IMR-90 (cell line): Measurements from ENCODE around the gene PTEN. TPM values are rescaled to one million over a fixed set of nuclear protein-coding genes. Genes with fewer than 3 reads are reported as not detected.

Source experiments
- ATAC-seq: fragments of 200-7000 bp; cut with Tn5 transposase; 2 replicates; pipeline ENCODE4 v1.9.1; 2020; ENCODE audit warnings: low read depth, mild to moderate bottlenecking, moderate library complexity
- BruUV-seq: library from RNA; stranded (reverse); fragments of 400-500 nt; replicated peaks from 2 replicates; lab custom pipeline; 2021; lab: Mats Ljungman, UMichigan
- CTCF ChIA-PET: fragments of 300-600 bp; formaldehyde crosslinking; extraction: SDS; loops from one replicate; lab custom pipeline; 2021; ENCODE audit warnings: antibody characterized with exemption; lab: Yijun Ruan, JAX
- POLR2A ChIA-PET: fragments of 300-600 bp; sonication (Branson Sonifier 250); formaldehyde crosslinking; loops from one replicate; lab custom pipeline; 2022; ENCODE audit warnings: antibody characterized with exemption; ENCODE audit not compliant: unreplicated experiment; lab: Charles Lee
- DNase-seq: peaks from one replicate; pipeline ENCODE4 v3.0.0; 2013
- H2AFZ ChIP-seq: replicated peaks from 2 replicates; pipeline ENCODE3; 2013; ENCODE audit warnings: low read length, mild to moderate bottlenecking; ENCODE audit not compliant: poor library complexity
- H2AK5ac ChIP-seq: 2 replicates; pipeline ENCODE4 v1.6.1; 2013; ENCODE audit warnings: low read depth, low read length, inconsistent platforms
- H2AK9ac ChIP-seq: replicated peaks from 2 replicates; pipeline ENCODE3; 2013; ENCODE audit warnings: mild to moderate bottlenecking, low read depth, low read length, moderate library complexity; ENCODE audit not compliant: poor library complexity
- H2BK120ac ChIP-seq: 2 replicates; pipeline ENCODE4 v1.6.1; 2013; ENCODE audit warnings: low read depth, low read length, inconsistent platforms
- H2BK15ac ChIP-seq: 3 replicates; pipeline ENCODE4 v1.6.1; 2013; ENCODE audit warnings: low read depth, low read length, inconsistent platforms
- H2BK20ac ChIP-seq: 2 replicates; pipeline ENCODE4 v1.6.1; 2013; ENCODE audit warnings: low read depth, mild to moderate bottlenecking, inconsistent platforms, low read length, moderate library complexity
- H2BK5ac ChIP-seq: 2 replicates; pipeline ENCODE4 v1.6.1; 2013; ENCODE audit warnings: mild to moderate bottlenecking, low read depth, low read length, inconsistent platforms; ENCODE audit not compliant: poor library complexity, severe bottlenecking
- H3K14ac ChIP-seq: replicated peaks from 2 replicates; pipeline ENCODE4 v1.6.1; 2013; ENCODE audit warnings: low read depth, low read length, inconsistent platforms
- H3K18ac ChIP-seq: 2 replicates; pipeline ENCODE4 v1.6.1; 2013; ENCODE audit warnings: low read depth, low read length, control low read depth
- H3K23ac ChIP-seq: 2 replicates; pipeline ENCODE4 v1.6.1; 2013; ENCODE audit warnings: low read depth, low read length, inconsistent platforms
- H3K27ac ChIP-seq: 2 replicates; pipeline ENCODE4 v1.5.1; 2013; ENCODE audit warnings: mild to moderate bottlenecking, control low read depth, low read length; ENCODE audit not compliant: insufficient read depth
- H3K27me3 ChIP-seq: 2 replicates; pipeline ENCODE4 v1.6.1; 2013; ENCODE audit warnings: low read length; ENCODE audit not compliant: control insufficient read depth, insufficient read depth
- H3K36me3 ChIP-seq: 2 replicates; pipeline ENCODE4 v1.6.1; 2013; ENCODE audit warnings: low read length, mixed read lengths; ENCODE audit not compliant: control insufficient read depth, insufficient read depth
- H3K4ac ChIP-seq: 2 replicates; pipeline ENCODE4 v1.6.1; 2013; ENCODE audit warnings: low read depth, low read length, inconsistent platforms
- H3K4me1 ChIP-seq: 2 replicates; pipeline ENCODE4 v1.6.1; 2013; ENCODE audit warnings: low read length, mixed read lengths; ENCODE audit not compliant: control insufficient read depth, insufficient read depth
- H3K4me2 ChIP-seq: 2 replicates; pipeline ENCODE4 v1.6.1; 2013; ENCODE audit warnings: low read depth, mild to moderate bottlenecking, control low read depth, low read length, moderate library complexity
- H3K4me3 ChIP-seq: 2 replicates; pipeline ENCODE4 v1.5.1; 2013; ENCODE audit warnings: low read depth, mild to moderate bottlenecking, control low read depth, low read length, moderate library complexity; ENCODE audit not compliant: insufficient read depth
- H3K56ac ChIP-seq: 2 replicates; pipeline ENCODE4 v1.6.1; 2013; ENCODE audit warnings: low read length, inconsistent platforms; ENCODE audit not compliant: insufficient read depth; ENCODE audit errors: extremely low read depth
- H3K79me1 ChIP-seq, 2 experiments: 2 replicates each; pipeline ENCODE4 v1.6.1; 2013; ENCODE audit warnings: low read length in 2 of 2, inconsistent platforms in 1 of 2, low read depth in 1 of 2
- H3K9ac ChIP-seq: 2 replicates; pipeline ENCODE4 v1.6.1; 2013; ENCODE audit warnings: low read depth, low read length, control low read depth
- H3K9me1 ChIP-seq: 2 replicates; pipeline ENCODE4 v1.6.1; 2013; ENCODE audit warnings: low read length, inconsistent platforms; ENCODE audit not compliant: insufficient read depth
- H3K9me3 ChIP-seq: 2 replicates; pipeline ENCODE4 v1.6.1; 2013; ENCODE audit warnings: low read length; ENCODE audit not compliant: control insufficient read depth, insufficient read depth
- H4K20me1 ChIP-seq: 2 replicates; pipeline ENCODE4 v1.6.1; 2013; ENCODE audit warnings: low read length, inconsistent platforms; ENCODE audit not compliant: insufficient read depth
- H4K5ac ChIP-seq: 2 replicates; pipeline ENCODE4 v1.6.1; 2013; ENCODE audit warnings: mild to moderate bottlenecking, low read depth, low read length, control low read depth
- H4K8ac ChIP-seq, 2 experiments: 2 replicates each; pipeline ENCODE4 v1.6.1; 2013; ENCODE audit warnings: low read depth in 2 of 2, low read length in 2 of 2, control low read depth in 1 of 2, inconsistent platforms in 1 of 2
- H4K91ac ChIP-seq: 2 replicates; pipeline ENCODE4 v1.6.1; 2013; ENCODE audit warnings: low read depth, low read length, inconsistent platforms; ENCODE audit not compliant: insufficient read depth
- POLR2A ChIP-seq: IDR thresholded peaks from 2 replicates; pipeline ENCODE4 v1.6.1; 2012; ENCODE audit warnings: mild to moderate bottlenecking, low read depth, low read length
- RCOR1 ChIP-seq: IDR thresholded peaks from 2 replicates; pipeline ENCODE4 v1.6.1; 2012; ENCODE audit warnings: mild to moderate bottlenecking, low read length, improper control_type of control experiment; ENCODE audit not compliant: insufficient replicate concordance
- dilution Hi-C: fragments of 300-500 bp; cut with HindIII; formaldehyde crosslinking; loops from one replicate; pipeline ENCODE4 v1.14.3; 2018; ENCODE audit warnings: low sequenced_read_pairs; ENCODE audit not compliant: unreplicated experiment
- in situ Hi-C: fragments of 300-500 bp; cut with MboI; formaldehyde crosslinking; loops from 3 replicates; pipeline ENCODE4 v1.14.3; 2019; ENCODE audit warnings: low sequenced_read_pairs, inconsistent platforms, mixed read lengths
- intact Hi-C: fragments of 100-400 bp; cut with micrococcal nuclease; formaldehyde crosslinking; loops from 2 replicates; pipeline ENCODE4 v1.10.0; 2022
- polyA plus RNA-seq, 3 experiments: library from polyadenylated mRNA; depleted of rRNA; stranded (reverse); fragments of >200 nt; gene quantifications; 2 replicates each; pipeline ENCODE4 v1.2.3, GENCODE V29; 2012; ENCODE audit warnings: low replicate concordance in 1 of 3
- total RNA-seq: library from RNA; depleted of rRNA; stranded (reverse); fragments of >200 nt; gene quantifications from 2 replicates; pipeline ENCODE4 v1.2.3, GENCODE V29; 2012

PTEN gene
- total and polyA plus RNA-seq, 2 of the 4 experiments (the other 2 are of a cell fraction) = 12.0 to 38.9 TPM

DNA sequence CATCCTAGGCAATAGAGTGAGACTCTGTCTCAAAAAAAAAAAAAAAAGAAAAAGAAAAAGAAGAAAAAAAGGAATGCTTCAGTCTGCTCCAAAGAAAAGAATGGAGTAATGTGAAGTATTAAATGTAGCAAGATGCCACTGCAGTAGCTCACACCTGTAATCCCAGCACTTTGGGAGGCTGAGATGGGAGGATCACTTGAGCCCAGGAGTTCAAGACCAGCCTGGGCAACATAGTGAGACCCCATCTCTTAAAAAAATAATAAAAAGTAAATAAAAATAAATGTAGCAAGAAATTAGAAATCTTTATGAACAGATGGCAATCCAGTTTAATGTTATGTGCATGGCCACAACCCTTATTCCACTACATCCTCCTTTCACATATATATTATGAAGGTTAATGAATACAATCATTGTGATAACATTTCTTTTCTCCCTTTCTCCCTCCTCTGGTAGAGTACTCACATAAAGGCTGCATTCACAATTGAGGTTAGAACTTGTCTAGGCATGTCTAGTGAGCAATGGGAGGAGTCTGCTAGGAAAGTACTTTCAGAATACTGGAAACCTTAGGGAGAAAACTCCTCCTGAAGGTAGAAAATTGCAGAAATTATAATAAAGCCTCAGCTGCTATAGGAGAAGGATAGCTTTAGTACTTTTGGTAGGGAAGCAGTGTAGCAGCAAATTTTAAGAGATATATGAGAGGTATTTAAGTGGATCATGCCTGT, 20.5 kb upstream of the PTEN start:
- in situ Hi-C loops = no loop called here
- TSS peak; percentile 90 for BruUV-seq

More for the DNA sequence above, 20.5 kb upstream of the PTEN start:
- POLR2A ChIA-PET = interaction anchor here (0.7 kb wide), 1 partner anchor 572 kb away, joined by 4 read pairs; no protein-coding TSS in a partner anchor
- peak; percentile 84 for DNase-seq
- Histone ChIP-seq H4K5ac (peak overlapping the region; percentile 80), H2BK20ac (peak overlapping the region; percentile 95), H4K20me1 (no peaks in the 10 kb centered on the region), H3K23ac (peak overlapping the region; percentile 93; the same call in 1 of the 2 replicates), H3K9ac (no peak overlapping the region; the same call in 1 of the 2 replicates), H2AK5ac (peak overlapping the region; percentile 95), H2BK120ac (peak overlapping the region; percentile 96), H4K8ac (peak overlapping the region; percentile 84 to 94), H3K9me1 (peaks cover 14% of the 10 kb centered on the region), H4K91ac (peak overlapping the region; percentile 90), H2BK5ac (peak overlapping the region; percentile 99), H3K79me1 (peaks cover 0 to 10% of the 10 kb centered on the region in 2 experiments; a peak in 2 of 4 replicates), H3K4me2 (no peak overlapping the region), H3K27ac (peak overlapping the region; percentile 82; the same call in 1 of the 2 replicates), H3K4me3 (no peak overlapping the region), H3K4ac (peak overlapping the region; percentile 98), H3K9me3 (no peaks in the 10 kb centered on the region), H2AK9ac (peak overlapping the region; percentile 85), H3K36me3 (no peaks in the 10 kb centered on the region), H3K27me3 (no peaks in the 10 kb centered on the region), H3K56ac (peak overlapping the region; percentile 64; the same call in 1 of the 2 replicates), H2AFZ (no peak overlapping the region), H3K18ac (peak overlapping the region; percentile 96), H3K14ac (peak overlapping the region; percentile 95), H2BK15ac (peak overlapping the region; percentile 89; the same call in 1 of the 3 replicates), H3K4me1 (peaks cover 7% of the 10 kb centered on the region; the same call in 1 of the 2 replicates)
- TF ChIP-seq RCOR1 (no peak), POLR2A (peak; percentile 38; the same call in 1 of the 2 replicates)
- dilution Hi-C loops = no loop called here
- peak; percentile 84 for ATAC-seq
- CTCF ChIA-PET = interaction anchor here (0.7 kb wide), 1 partner anchor 24 kb away, joined by 3 read pairs; no protein-coding TSS in a partner anchor
- intact Hi-C loops = no loop called here
